GM21390 (cell line): ENCODE measurements around the gene BMPR1A.
"Not testable (repeated sequence)": the region's sequence is repeated elsewhere in the genome, so short reads cannot be mapped to it uniquely, and the experiment has no call there.

Experiments used
- ATAC-seq: cut with Tn5 transposase; IDR thresholded peaks from one replicate; pipeline ENCODE4 v1.9.1; 2021; ENCODE audit not compliant: unreplicated experiment

BMPR1A gene

DNA sequence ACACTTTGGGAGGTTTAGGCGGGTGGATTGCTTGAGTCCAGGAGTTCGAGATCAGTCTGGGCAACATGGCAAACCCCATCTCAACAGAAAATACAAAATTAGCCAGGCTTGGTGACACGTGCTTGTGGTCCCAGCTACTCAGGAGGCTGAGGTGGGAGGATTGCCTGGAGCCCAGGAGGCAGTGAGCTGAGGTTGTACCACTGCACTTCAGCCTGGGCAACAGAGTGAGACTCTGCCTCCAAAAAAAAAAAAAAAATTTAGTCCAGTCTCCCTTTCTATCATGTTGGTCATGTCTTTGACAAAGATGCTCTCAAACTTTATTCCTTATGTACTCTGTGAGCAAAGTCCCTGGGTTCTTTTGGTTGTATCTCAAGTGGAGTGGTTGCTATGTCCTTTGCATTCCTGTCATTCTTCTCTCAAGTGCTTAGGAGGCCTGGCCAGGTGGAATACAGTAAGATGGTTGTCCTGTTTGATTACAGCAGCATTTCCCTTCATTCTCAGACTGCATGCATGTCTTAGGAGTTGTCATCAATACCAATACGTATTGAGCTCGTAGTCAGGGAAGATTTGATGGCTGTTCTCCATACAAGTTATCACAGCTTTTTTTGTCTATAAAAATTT is 115.3 kb downstream of the BMPR1A start:
- ATAC-seq = no peak

DNA sequence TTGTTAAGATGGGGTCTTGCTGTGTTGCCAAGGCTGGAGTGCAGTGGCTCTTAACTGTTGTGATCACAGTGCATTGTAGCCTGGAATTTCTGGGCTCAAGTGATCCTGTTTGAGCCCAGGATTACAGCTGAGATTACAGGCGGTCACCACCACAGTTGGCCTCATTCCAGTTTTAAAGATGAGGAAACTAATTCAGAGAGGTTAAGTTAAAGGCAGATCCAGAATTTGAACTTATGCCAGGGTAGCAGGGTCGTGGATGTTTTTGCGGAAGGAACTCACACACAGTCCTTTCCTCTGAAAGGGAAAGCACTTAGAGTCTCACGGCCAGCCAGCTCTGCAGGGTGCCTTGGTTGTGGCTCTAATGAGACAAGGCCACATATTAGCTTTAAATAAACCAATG is 116.3 kb downstream of the BMPR1A start:
- peak; percentile 75 for ATAC-seq

DNA sequence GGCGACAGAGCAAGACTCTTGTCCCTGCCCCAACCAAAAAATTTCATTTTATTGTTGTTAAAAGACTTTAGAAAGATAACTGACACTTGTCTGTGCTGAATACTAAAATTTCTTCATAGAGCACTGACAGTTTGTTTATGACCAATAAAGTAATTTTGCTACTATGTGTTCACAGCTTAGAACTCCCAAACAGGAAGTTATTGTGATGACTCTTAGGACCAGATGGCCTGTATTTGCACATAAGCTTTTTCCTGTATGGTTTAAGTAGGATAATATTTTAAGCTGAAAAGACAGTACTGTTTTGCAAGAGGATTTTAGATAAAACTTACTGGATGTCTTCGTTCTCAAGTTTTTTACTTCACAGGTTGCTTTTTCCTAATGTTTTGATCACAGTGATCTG is 120.3 kb downstream of the BMPR1A start:
- no peak for ATAC-seq

DNA sequence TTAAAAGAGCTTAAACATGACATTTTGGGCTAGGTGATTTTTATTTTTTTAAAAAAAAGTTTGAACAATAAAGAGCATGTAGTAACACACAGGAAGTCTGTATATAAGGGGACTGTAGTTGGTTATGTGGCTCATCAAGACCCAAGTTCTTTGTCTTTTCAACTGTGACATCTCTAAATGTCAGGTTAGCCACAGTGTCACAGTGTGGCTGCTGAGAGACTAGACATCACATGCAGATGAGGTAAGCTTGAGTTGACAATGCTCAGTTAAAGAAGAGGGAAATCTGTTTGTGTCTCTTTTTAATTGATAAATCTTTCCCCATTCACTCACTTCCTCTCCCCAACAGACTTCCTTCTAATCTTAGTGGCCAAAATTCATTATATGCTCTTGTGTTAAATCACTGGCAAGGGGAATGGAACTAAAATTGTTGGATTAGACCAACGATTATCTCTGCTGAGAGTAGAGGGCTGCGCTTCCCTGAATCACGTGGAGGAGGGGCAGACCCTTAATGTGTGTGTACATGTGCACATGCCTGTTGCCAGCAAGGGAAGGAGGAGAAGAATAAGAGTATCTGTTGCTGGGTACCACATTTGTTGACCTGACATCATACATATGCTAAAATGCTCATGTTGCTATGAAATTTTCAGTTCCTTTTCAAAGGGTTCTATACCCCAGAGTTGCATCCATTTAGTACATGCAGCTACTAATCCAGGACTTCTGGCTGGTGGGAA is 122.7 kb downstream of the BMPR1A start:
- ATAC-seq = peak; percentile 74

DNA sequence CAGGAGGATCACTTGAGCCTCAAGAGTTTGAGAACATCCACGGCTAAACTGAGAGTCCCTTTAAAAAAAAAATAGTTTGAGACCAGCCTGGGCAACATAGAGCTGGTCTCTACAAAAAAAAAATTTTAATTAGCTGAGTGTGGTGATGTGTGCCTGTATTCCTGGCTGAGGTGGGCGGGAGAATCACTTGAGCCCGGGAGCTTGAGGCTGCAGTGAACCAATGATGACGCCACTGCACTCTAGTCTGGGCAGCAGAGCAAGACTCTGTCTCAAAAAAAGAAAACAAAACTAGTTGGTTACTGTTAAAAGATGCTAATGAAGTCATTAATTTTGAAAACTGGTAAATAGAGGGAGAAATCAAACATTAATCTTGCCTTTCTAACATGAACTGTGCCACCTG is 124.6 kb downstream of the BMPR1A start:
- no peak for ATAC-seq

DNA sequence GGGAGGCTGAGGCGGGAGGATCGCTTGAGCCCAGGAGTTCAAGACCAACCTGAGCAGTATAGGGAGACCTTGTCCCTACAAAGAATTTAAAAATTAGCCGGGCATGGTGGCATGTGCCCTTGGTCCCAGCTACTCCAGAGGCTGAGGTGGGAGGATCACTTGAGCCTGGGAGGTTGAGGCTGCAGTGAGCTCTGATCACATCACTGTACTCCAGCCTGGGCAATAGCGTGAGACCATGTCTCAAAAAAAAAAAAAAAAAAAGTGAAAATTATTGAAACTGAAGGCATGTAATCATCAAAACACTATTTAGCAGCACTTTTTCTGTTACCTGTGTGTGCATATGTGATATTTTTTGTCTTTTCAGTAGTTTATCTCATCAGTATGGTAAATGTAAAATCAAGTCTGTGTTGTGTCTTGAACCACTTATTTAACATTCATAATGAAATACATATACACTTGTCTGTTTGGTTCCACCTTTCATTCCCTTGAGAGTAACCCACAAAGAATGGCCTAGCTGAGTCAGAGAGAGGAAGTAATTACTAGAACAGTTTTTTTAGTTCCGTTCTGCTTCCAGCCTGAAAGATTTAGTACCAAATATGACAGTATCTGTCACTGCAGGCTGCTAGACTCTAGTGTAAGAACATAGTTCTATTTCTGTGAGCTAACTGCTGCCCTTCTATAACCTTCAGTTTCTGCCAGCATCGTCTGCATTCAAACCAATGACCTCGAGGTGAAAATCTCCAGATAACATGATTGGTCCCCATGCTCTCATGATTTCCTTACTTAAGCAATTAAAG is 132.4 kb downstream of the BMPR1A start:
- peak; percentile 98 for ATAC-seq

DNA sequence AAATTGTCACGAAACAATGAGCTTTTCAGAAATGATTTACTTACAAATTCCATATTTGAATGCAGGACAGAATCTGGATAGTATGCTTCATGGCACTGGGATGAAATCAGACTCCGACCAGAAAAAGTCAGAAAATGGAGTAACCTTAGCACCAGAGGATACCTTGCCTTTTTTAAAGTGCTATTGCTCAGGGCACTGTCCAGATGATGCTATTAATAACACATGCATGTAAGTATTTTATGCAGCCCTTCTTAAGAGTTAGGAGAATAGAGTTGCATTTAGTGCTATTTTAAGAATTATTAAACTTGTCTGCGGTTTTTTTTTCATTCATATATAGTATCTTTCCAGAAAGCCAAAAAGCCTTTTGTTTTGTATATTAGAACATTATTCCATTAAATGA is 133.6 kb downstream of the BMPR1A start:
- ATAC-seq = no peak

DNA sequence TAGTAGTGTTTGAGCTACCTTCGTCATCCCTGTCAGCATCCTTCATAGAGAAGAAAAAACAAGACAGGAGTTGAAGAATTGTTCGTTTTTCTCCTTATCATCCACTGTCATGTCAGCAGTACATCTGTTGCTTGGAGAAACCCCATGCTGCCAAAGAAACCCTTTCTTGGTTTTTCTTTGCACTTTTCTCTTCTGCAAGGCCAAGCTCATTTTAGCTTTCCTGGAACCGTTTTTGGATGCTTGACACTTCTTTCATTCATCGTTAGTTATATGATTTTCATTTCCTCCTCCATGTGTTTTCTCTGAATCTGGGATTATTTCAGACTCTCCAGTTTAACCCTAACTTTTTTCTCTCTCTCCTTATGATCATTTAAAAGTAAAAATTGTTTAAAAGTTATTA is 142.1 kb downstream of the BMPR1A start:
- ATAC-seq = no peak

DNA sequence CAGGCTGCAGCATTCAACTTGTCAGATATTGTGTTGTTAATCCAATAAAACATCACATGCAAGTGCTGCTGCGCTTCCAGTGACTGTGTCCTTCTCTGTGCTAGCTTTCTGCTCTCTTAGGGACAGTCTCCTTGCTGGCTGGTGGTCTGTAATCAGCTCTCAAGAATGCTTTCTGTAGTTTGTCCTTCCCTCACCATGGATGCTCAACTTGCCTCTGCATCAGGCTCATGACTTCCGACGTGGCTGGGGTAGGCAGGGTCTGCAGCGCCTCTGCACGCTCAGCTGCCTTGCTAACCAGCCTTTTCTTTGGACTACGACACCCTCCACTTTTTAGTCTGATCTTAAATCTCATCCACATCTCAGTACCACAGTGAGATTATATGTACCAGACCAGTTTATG is 142.7 kb downstream of the BMPR1A start:
- ATAC-seq = no peak

DNA sequence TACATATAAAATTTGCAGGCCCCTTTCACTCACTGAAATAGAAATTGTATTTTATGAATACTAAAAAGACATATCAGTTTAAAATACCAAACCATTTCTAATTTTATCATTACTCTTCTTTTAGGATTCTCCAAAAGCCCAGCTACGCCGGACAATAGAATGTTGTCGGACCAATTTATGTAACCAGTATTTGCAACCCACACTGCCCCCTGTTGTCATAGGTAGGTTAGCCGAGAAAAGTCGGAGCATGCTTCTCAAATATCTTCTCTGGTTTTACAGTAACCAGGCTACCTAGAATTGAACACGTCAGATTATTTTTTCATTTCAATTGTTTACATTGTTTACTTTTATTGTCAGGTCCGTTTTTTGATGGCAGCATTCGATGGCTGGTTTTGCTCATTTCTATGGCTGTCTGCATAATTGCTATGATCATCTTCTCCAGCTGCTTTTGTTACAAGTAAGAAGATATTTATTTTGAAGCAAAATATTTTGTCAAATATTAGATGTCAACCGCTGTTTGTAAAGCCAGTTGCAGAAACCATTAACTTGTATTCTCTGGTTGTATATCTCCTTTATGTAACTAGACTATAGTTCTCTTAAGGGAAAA is 143.4 kb downstream of the BMPR1A start:
- peak; percentile 63 for ATAC-seq

DNA sequence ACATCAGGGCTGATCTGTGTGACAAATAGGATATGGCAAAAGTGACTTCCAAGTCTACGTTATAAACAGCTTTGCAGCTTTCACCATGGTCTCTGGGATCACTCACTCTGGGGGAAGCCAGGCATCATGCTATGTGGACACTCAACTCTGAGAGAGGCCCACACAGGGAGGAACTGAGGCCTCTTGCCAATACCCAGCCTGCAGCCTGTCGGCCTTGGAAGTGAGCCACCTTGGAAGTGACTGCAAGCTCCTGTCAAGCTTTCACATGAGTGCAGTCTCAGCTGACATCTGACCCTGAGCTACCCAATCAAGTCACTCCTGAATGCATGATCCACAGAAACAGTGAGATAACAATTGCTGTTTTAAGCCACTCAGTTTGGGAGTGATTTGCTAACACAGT is 144.5 kb downstream of the BMPR1A start:
- ATAC-seq = no peak

DNA sequence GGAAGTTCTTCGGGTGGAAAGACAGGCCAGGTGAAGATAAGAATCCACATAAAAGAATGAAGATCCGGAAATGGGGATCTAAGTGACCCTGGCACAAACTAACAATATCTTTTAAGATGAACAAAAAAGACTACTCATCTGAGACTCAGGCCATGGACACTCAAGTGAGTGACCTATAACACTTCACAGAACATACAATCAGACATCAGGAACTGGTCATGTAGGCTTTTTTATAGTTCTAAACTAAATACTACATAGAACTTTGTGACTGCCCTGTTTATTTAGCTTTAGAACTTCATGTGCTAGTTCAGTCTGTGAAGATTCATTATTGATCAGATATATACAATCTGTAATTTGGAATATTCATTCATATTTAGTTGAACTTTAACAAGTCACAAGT is 148.2 kb downstream of the BMPR1A start:
- no peak for ATAC-seq

DNA sequence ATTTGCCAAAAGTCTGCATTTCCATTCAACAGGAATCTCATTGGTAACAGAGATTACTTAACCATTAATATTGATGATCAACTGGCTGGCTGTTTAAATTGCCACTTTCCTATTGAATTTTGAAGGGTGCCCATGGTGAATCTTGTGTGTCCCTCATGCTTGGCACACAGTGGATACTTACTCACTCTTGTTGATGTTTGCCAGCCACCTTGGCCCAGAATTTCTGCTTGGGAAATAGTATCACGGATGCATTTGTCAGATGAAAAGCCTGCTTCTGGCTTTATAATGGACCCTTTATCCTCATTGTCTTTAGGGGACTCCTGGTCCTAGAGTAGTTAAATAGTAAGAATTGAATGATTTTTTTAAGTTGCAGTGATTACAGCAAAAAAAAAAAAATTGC is 149.0 kb downstream of the BMPR1A start:
- ATAC-seq = no peak

DNA sequence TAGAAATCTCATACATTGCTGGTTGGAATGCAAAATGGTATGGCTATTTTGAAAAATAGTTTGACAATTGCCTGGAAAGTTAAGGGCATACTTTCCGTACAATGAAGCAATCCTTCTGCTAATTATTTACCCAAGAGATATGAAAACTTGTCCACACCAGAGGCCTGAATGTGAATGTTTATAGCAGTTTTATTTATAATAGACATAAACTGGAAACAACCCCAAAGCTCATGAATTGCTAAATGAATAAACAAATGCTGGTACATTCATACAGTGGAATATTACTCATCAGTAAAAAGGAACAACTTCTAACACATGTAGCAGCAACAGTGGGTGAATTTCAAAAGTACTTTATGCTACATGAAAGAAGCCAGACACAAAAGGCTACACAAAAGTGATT is 158.3 kb downstream of the BMPR1A start:
- no peak for ATAC-seq

DNA sequence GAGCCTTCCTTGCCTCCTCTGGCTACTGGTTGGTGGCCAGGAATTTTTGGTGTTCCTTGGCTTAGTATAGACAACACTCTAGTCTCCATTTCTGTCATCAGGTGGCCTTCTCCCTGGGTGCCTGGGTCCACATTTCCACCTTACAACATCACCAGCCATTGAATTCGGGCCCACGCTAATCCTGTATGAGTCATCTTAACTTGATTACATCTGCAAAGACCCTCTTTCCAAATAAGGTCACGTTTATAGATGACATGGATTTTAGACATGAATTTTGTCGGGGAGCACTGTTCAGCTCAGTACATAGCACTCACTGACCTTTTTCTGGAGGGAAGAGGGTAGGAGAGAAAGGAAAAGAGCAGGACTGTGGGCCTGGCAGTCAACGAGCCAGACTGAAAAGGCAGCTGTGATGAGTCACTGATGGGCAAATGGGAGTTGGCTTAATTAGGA is 161.6 kb downstream of the BMPR1A start:
- no peak for ATAC-seq

DNA sequence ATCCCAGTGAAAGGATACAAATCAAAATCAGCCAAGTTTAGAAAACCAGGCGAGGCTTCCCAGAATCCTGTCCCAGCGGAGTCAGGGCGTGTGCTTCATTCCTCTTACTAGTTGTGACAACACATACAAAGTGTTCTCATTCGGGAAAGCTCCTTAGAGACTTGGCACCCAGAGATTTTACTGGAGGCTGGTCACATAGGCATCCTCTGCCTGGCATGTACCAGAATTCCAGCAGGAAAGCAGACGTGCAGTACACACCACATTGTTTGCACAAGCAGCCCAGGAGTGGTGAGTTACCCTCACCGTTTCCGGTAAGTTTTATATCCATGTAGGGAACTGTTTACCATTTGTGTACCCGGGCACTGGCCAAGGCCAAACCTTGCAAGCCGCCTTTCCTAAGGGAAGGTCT is 166.1 kb downstream of the BMPR1A start:
- no peak for ATAC-seq

DNA sequence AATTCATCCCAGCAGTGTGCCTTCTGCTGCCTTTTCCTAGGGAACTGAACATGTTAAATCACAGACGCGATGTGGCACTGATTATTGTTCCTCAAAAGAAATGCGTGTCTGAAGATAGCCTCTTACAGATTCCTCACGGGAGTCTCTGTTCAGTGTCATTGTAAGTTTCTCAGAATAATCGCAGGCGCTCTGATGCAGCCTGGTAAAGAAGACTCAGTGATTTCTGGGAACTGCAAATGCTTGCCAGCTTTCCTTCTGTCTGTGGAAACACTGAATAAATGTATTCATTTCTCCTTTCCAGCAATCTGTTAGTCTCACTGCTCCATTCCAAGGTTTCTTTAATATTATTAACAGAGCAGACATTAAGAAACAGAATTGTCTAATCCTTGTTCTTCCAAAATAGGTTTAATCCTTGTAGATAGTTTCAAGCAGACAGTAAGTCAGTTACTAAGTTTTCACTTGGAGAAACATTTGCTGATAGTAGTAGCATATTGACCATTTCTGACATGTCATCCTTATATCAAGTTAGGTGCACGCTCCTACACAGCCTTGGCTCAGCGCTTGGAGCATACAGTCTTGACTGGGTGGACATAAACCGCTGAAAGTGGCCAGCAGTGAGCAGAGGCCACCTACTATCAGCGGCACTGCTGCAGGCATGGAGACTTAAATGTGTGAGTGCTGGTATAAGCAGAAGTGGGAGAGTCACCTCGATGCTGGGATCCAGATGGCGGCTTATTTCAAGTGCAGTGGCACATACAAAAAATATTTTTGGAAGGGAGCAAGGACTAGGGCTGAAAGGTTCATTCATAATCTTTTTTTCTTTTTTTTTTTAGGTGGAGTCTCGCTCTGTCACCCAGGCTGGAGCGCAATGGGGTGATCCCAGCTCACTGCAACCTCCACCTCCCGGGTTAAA is 173.3 kb downstream of the BMPR1A start:
- no peak for ATAC-seq

DNA sequence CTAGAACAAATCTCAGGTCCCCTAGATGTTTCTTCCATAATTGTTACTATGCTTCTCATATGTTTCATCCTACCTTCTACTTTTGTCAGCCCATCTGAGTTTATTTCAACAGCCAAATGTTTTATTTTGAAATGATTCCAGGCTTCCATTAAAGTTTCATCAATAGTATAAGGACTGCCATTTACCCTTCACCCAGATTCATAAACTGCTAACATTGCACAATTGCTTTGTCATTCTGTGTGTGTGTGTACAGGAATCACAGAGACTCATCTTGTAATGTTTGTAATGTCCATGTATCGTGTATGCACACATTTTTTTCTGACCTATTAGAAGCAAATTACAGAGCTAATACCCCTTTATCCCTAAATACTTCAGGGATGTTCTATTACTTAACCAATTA is 175.5 kb downstream of the BMPR1A start:
- no peak for ATAC-seq

DNA sequence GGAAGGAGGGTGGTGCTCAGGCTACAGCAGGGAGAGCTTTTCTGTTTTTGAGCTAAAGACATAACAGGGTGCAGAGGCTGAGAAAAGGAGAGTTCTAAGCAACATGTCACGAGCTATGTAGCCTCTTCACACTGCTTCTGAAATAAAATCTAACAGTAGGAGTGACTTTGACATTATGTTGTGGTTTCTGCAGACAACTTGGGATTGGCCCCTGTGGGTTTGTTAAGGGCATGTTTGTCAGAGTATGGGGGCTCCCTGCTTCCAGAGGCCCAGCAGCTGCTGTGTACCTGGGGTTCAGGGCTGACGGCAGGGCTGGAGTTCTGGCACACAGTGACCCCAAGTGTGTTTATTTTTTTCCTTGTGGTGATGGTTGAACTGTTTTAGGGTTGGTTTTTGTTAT is 176.3 kb downstream of the BMPR1A start:
- no peak for ATAC-seq

DNA sequence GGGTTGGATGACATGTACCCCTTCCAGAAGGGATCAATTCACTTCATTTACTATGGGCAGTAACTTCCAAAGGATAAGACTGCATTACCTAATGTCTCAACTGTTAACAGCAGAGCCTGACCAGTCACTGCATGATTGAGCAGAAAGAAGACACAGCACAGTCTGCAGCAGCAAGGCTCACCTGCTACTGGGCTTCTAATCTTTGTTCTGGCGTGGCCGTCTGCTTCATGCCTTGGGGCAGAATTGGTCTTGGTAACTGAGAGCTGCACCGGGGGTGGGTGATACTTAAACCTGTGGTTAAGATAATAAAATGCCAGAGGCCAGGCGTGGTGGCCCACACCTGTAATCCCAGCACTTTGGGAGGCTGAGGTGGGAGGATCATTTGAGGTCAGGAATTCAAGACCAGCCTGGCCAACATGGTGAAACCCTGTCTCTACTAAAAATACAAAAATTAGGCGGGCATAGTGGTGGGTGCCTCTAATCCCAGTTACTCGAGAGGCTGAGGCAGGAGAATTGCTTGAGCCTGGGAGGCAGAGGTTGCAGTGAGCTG is 177.8 kb downstream of the BMPR1A start:
- ATAC-seq = not testable (repeated sequence)
